Measurements from ENCODE around the gene KCNMA1.

DNA sequence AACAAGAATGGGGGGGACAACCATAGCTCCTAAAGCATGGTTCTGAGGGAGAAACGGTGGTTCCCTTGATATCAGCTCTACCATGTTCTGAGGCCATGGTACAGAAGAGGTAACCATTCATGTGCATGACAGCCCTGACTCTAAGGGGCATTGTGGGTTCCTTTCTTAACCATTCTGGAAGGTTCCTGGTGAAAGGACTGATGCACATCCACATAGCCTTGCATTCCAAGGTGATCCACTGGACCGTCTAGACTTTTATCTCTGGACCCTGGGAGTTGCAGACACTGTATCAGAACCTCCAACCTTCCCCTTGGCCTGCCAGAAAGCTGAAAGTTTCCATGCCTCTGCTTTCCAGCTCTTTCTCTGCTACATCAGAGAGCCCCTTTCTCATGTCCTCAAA, 344.3 kb downstream of the KCNMA1 start:
- TF ChIP-seq POLR2A (IDR thresholded peaks at IDR 0.05; ENCODE audit: low read depth) (no peak), EP300 (IDR thresholded peaks at IDR 0.05) (no peak)
- TF ChIP-seq, protein P1, sequence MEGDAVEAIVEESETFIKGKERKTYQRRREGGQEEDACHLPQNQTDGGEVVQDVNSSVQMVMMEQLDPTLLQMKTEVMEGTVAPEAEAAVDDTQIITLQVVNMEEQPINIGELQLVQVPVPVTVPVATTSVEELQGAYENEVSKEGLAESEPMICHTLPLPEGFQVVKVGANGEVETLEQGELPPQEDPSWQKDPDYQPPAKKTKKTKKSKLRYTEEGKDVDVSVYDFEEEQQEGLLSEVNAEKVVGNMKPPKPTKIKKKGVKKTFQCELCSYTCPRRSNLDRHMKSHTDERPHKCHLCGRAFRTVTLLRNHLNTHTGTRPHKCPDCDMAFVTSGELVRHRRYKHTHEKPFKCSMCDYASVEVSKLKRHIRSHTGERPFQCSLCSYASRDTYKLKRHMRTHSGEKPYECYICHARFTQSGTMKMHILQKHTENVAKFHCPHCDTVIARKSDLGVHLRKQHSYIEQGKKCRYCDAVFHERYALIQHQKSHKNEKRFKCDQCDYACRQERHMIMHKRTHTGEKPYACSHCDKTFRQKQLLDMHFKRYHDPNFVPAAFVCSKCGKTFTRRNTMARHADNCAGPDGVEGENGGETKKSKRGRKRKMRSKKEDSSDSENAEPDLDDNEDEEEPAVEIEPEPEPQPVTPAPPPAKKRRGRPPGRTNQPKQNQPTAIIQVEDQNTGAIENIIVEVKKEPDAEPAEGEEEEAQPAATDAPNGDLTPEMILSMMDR (IDR thresholded peaks at IDR 0.05), result no peak
